GM12874 (cell line): ENCODE results near the gene TCF25.

Experiments used
- TF ChIP-seq, protein P1 (sequence below): IDR thresholded peaks from 2 replicates; pipeline ENCODE4 v1.5.1; 2011; ENCODE audit warnings: low read depth, mild to moderate bottlenecking, control low read depth, low read length, moderate library complexity; ENCODE audit not compliant: insufficient read depth

The TCF25 gene

DNA sequence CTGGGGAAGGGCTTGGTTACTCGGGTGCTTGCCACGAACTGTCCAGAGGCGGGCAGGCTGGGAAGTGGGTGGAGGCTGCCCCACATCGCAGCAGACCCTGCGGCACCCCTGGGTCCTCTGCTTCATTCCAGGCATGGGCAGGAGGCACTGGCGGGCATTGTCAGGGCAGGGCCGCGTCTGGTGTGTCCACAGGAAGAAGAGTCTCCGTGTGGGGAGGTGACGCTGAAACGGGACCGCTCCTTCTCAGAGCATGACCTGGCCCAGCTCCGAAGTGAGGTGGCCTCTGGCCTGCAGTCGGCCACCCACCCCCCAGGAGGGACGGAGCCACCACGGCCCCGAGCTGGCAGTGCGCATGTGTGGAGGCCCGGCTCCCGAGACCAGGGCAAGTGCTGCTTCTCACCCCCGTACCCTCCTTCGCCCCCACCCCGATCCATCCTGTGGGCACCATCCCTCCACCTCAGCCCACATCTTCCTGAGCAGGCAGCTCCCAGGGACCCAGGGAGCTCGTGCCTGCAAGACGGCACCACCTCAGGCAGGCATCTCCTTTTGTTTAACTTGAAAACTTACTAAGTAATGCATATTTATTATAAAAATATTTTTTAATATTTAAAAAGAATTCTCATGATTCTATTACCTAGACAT is 14.3 kb upstream of the TCF25 start:
- TF ChIP-seq, protein P1, sequence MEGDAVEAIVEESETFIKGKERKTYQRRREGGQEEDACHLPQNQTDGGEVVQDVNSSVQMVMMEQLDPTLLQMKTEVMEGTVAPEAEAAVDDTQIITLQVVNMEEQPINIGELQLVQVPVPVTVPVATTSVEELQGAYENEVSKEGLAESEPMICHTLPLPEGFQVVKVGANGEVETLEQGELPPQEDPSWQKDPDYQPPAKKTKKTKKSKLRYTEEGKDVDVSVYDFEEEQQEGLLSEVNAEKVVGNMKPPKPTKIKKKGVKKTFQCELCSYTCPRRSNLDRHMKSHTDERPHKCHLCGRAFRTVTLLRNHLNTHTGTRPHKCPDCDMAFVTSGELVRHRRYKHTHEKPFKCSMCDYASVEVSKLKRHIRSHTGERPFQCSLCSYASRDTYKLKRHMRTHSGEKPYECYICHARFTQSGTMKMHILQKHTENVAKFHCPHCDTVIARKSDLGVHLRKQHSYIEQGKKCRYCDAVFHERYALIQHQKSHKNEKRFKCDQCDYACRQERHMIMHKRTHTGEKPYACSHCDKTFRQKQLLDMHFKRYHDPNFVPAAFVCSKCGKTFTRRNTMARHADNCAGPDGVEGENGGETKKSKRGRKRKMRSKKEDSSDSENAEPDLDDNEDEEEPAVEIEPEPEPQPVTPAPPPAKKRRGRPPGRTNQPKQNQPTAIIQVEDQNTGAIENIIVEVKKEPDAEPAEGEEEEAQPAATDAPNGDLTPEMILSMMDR = no peak

DNA sequence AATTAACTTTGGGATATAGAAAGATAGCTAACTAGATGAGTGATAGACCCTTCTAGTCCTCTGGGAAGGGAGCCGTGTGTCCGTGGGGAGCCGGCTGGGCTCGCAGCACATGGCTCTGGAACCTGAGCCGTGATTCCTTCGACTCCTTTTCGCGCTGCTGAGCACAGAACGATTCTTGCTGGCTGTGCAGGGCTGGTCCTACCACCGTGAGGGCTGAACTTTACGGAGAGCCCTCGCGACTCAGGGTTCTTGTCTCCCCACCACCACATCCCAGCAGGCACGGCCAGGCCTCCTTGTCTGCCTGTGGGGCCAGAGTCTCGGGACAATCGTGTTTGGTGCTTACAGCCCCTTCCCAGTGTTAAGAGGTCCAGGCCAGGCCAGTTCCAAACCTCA is 13.8 kb upstream of the TCF25 start:
- TF ChIP-seq, protein P1 = no peak

DNA sequence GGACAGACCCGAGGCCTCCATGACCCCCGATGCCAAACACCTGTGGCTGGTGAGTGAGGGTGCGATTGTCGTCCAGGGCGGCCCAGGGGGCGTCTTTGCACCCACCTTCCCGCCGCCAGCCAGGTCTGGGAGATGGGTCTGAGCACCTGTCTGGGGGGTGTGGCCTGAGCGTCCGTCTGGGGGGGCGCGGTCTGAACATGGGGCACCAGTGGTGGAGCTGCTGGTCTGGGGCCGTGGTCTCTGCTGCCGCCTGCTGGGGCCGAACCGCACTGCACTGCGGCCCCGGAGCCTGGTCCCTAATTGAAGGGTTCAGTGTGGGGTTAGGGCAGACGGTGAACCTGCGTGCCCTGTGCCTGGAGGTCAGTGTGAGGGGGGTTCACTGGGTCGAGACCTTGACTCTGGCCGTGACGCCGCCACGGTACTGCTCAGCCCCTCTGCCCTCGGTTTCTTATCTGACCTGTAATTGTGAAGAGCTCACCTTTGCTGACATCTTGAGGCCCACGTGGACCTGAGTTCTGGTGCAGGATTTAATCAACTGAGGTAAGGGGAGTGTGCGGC is 12.6 kb upstream of the TCF25 start:
- TF ChIP-seq, protein P1 = peak; percentile 100

DNA sequence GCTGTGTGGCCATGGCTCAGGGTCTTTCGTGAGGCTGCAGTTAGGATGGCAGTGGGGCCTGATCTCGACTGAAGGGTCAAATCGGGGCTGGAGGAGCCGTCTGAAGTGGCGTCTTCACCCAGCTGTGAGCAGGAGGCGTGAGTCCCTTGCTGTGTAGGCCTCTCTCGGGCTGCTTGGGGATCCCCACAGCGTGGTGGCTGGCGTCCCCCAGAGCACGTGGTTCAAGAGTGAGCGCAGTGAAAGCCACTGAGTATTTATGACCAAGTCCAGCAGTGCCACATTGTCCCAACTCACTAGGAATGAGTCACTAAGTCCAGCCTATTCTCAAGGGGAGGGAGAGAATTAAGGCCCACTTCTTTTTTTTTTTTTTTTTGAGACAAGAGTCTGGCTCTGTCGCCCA is 11.7 kb upstream of the TCF25 start:
- TF ChIP-seq, protein P1 = no peak

DNA sequence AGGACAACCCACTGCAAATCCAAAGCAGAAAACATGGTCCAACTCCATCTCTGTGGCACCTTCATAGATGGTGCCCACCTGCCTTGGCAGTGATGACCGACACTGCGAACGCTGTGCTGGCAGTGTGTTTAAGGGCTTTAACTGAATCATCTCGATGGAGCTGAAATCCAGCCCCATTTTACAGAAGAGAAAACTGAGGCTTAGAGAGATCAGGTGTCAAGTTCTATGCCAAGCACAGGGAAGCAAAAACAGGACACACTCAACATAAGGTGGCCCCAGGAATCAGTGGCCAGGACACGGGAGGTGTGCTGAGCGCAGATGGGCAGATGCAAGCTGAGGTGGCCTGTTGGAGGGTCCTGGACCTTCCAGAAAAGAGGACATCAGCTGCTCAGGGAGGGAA is 10.7 kb upstream of the TCF25 start:
- TF ChIP-seq, protein P1 = no peak

DNA sequence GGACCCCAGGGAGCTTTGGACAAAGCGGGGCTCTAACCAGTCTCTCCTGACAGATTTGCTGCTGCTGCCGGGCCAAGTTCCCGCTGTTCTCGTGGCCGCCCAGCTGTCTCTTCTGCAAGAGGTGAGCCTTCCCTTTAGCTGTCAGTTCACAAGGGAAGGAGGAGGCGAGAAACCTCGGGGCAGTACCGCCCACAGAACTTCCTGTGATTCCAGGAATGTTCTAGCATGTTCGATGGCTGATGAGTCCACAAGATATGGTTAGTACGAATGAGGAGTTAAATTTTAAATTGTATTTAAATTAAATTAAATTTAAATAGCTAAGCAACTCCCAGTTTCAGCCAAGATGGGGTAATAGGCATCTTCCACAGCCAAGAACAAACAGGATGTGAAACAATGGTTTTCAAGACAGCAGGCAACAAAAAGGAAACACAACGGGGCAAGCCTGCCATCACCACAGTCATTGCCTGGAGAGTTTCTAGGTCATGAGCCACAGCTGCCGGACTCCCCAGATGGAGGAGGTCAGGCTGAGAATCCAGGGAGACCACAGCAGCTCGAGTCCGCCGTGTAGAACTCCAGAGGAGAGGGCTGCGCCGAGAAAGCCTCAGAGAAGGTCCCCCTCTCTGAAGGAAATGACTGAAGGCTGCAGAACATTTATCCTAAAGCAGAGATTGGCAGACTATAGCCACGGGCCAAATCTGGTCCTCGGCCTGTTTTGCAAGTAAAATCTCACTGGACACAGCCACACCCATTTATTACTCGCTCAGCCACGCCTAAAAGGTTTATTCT is 9.5 kb upstream of the TCF25 start:
- TF ChIP-seq, protein P1 = no peak

DNA sequence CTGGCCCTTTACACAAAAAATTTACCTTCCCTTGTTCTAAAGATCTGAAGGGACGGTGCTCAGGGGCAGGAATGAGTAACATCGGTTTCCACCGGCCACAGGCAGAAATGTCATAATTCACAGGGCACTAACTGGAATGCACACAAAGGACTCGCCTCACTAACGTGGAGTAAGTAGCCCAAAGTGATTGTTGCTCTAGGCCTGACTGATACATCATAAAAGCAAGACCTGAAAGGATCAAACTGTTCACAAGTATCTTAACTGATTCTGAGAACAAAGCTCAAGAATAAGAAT is 8.9 kb upstream of the TCF25 start:
- TF ChIP-seq, protein P1 = no peak
